AG04449 (cell line): ENCODE results near the gene GMDS.

Experiments
- CTCF ChIA-PET: fragments of 350-600 bp; formaldehyde crosslinking; extraction: SDS; loops from one replicate; lab custom pipeline; 2021; ENCODE audit warnings: antibody characterized with exemption; lab: Yijun Ruan, JAX
- POLR2A ChIA-PET: fragments of 400-600, 350-600 bp; formaldehyde crosslinking; extraction: SDS; loops from one replicate; lab custom pipeline; 2020; ENCODE audit warnings: antibody characterized with exemption, inconsistent platforms; lab: Yijun Ruan, JAX
- DNase-seq: peaks from one replicate; pipeline ENCODE4 v3.0.0-alpha.2; 2010; ENCODE audit warnings: low read depth, low spot score
- H3K4me3 ChIP-seq: 2 replicates; pipeline ENCODE4 v1.5.1; 2011; ENCODE audit warnings: low read depth, mild to moderate bottlenecking, control low read depth, low read length
- TF ChIP-seq, protein P1 (sequence below): IDR thresholded peaks from one replicate; pipeline ENCODE4 v1.5.1; 2011; ENCODE audit warnings: mild to moderate bottlenecking, moderate library complexity, low read length, control low read depth, inconsistent platforms; ENCODE audit not compliant: insufficient read depth; ENCODE audit errors: missing control alignments

The GMDS gene

DNA sequence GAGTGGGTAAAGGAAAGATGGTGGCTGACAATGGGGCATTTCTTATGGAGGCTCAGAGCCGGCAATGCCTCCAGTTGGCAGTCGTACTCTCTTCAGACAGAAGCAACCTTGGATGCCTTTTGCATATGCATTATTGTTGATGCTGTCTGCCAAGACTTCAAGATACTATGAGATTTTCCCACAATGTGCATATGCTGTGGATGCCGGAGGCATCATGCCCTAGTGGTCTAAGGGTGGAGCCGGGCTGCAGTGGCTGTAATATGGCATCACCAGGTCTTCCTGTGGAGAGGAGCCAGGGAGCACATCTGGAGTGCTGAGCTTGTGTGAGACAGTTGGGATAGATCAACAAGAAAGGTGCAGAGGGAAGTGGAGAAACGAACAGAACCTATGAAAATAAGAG, 530.8 kb downstream of the GMDS start:
- H3K4me3 ChIP-seq = no peak overlapping the region
- TF ChIP-seq, protein P1, sequence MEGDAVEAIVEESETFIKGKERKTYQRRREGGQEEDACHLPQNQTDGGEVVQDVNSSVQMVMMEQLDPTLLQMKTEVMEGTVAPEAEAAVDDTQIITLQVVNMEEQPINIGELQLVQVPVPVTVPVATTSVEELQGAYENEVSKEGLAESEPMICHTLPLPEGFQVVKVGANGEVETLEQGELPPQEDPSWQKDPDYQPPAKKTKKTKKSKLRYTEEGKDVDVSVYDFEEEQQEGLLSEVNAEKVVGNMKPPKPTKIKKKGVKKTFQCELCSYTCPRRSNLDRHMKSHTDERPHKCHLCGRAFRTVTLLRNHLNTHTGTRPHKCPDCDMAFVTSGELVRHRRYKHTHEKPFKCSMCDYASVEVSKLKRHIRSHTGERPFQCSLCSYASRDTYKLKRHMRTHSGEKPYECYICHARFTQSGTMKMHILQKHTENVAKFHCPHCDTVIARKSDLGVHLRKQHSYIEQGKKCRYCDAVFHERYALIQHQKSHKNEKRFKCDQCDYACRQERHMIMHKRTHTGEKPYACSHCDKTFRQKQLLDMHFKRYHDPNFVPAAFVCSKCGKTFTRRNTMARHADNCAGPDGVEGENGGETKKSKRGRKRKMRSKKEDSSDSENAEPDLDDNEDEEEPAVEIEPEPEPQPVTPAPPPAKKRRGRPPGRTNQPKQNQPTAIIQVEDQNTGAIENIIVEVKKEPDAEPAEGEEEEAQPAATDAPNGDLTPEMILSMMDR = no peak
- ChIA-PET POLR2A (no interaction called here), CTCF (no interaction called here)
- DNase-seq = no peak

DNA sequence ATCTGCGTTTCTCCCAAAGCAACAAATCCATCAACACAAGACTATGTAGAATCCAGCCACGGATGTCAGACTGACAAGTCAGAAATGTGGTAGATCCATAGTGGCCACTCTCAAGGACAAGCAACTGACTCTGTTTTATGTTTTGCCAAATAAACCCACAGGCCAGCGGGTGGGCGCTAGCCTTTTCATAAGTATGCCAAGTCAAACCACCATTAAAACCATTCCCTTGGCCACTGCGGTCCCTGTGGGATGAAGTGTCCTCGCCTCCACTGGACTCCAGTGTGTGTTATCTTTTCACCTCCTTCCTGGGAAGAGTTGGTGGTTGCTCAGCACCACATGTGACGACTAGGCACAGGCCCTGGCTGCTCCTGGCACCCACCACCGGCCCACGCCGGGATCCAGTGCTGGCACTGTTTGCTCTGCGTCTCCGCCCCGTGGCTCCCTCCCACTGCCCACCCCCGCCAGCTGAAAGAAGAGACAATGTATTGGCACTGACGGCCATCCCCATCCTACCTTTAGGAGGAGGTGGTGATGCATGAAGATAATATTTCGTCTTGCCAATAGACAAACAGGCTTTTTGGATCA, 532.3 kb downstream of the GMDS start:
- ChIA-PET CTCF (no interaction called here), POLR2A (no interaction called here)
- no peak for DNase-seq
- TF ChIP-seq, protein P1 = no peak
- H3K4me3 ChIP-seq = no peak overlapping the region

DNA sequence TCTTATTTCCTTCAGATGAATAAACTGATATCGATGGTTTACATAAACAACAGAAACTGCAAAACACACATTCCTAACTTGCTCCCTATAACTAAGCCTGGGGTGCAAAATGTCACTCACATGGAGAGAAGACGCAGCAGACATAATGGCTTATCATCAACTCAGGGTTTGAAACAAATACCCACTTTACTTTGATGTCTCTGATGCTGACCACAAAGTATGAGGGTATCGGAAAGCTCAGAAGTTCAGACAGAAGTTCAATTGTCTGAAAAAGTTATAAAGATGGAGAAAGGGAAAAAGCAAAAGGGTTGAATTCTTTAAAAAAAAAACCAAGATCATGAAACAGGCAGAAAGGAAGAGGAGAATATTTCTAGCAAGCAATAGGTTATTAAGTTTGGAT, 533.0 kb downstream of the GMDS start:
- CTCF ChIA-PET = interaction anchor here (1.2 kb wide), 1 partner anchor 26 kb away, joined by 3 read pairs; no protein-coding TSS in a partner anchor
- TF ChIP-seq, protein P1 = no peak
- H3K4me3 ChIP-seq = no peak overlapping the region
- POLR2A ChIA-PET = interaction anchor here (0.7 kb wide), 1 partner anchor 118 kb away, joined by 3 read pairs; no protein-coding TSS in a partner anchor
- DNase-seq = no peak

DNA sequence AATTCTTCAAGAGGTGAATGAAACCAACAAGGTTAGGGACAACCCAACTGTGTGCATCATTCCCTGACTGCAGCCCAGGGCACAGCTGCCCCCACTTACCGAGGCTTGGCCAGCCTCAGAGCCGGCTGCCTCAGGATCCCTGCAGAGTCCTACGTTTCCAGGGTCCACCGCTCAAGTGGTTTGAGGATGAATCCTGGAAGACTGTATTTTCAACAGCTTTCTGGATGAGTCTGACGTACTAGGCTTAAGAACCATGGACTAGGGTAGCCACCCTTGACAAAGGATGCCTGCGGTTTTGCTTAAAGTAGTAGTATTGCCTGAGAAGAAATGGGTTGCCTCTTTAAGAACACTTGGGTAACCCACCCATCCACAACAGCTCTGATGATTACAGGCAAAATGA, 534.3 kb downstream of the GMDS start:
- ChIA-PET CTCF (interaction anchor here (0.7 to 1.8 kb wide), 3 partner anchors 10 to 100 kb away, joined by 3 to 5 read pairs (median 3); no protein-coding TSS in a partner anchor), POLR2A (no interaction called here)
- DNase-seq = no peak
- no peak overlapping the region for H3K4me3 ChIP-seq
- TF ChIP-seq, protein P1 = no peak

DNA sequence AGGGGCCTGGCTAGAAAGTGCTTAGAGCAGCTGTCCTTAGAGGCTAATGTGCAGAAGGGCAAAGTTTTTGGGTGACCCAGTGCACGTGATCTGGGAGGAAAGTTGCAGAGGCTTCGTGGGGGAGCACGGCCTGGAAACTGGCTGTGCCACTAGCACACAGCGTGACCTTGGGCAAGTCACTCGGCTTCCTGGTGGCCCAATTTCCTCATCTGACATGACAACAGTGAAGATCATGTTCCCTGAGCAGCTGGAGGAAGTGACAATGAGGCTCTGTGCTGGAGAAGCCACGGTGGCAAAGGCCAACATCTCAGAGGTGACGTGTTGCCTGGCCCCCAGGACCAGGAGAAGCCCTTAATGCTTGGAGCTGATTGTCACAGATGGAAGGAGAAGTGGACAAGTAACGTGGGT, 536.2 kb downstream of the GMDS start:
- no peak overlapping the region for H3K4me3 ChIP-seq
- CTCF ChIA-PET = interaction anchor here (1.2 to 1.8 kb wide), 3 partner anchors 10 to 98 kb away, joined by 3 to 5 read pairs (median 3); no protein-coding TSS in a partner anchor
- no peak for DNase-seq
- POLR2A ChIA-PET = interaction anchor here (0.6 kb wide), 1 partner anchor 29 kb away, joined by 3 read pairs; no protein-coding TSS in a partner anchor
- TF ChIP-seq, protein P1 = no peak

DNA sequence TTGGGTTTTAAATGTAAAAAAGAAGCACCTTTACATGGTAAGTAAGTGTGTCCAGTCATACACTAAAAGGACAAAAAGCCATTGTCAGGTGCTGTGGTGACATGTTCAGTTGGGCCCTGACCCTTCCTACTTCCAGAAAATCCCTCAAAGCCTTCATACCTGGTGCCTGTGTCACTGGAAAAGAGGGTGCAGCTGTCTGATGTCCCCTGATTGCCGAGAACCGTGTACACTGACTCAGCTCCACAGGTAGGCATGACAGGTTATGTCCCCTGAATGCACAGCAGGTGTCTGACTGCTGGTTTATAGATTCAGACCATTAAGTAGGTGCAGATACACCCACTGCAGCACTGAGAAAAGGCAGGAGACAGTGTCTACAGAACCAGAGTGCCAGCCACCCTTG, 536.6 kb downstream of the GMDS start:
- ChIA-PET POLR2A (no interaction called here), CTCF (interaction anchor here (1.2 kb wide), 2 partner anchors 11 to 21 kb away, joined by 3 read pairs; no protein-coding TSS in a partner anchor)
- no peak overlapping the region for H3K4me3 ChIP-seq
- no peak for DNase-seq
- TF ChIP-seq, protein P1 = no peak
